ENCODE measurements around the gene DNAJC16.

Gene DNAJC16

GRCh38 chr1:15543251-15543588, 16.6 kb downstream of the DNAJC16 start:
- no peak for TF ChIP-seq CTCF (IDR thresholded peaks at IDR 0.05; ENCODE audit: low read depth, low read length, missing control alignments)
- DNase-seq (ENCODE audit: extremely low read depth, low read depth): no peak

DNA sequence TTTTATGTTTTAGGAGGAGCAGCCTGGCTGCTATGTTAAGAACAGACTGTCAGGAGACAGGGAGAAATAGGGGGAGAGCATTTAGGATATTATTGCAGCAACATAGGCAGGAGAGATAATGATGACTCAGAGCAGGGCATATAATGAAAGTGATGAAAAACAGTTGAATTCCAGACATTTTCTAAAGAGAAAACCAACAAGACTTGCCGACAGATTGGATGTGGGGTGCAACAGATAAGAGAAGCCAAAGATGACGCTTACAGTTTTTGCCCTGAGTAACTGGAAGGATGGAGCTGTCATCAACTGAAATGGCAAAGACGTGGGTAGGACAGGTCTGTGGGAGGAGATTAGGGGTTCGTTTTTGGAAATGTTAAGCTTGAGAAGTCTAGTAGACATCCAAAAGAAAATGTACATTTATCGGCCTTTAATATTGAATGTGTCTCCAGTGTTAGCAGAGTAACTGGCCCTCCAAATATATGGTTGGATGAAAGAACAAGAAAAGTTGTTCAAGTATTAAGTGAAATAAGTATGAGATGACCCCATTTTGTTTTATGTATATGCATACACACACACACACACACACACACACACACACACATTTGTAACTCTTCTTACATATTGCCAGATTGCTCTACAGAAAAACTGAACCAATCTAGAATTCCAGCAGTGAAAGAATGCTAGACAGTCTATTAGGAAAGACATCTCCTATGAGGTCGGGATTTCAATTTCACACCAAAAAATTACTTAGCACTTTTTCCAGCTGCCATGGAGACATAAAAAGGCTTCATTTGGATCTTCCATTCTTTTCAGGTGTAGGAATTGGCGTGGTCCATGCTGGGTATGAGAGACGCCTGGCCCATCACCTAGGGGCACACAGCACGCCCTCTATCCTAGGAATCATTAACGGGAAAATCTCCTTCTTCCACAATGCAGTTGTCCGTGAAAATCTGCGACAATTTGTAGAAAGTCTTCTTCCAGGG, 17.2 kb downstream of the DNAJC16 start:
- no peak for DNase-seq (ENCODE audit: extremely low read depth, low read depth)
- TF ChIP-seq CTCF (IDR thresholded peaks at IDR 0.05; ENCODE audit: low read depth, low read length, missing control alignments): no peak
- no peak overlapping the region for H3K4me3 ChIP-seq (replicated peaks; ENCODE audit: low read depth, low read length)

More at GRCh38 chr1:15543251-15543588, 16.6 kb downstream of the DNAJC16 start:
- no peak overlapping the region for H3K4me3 ChIP-seq (replicated peaks; ENCODE audit: low read depth, low read length)

- DNase-seq (ENCODE audit: extremely low read depth, low read depth): no peak
- H3K4me3 ChIP-seq (replicated peaks; ENCODE audit: low read depth, low read length): no peak overlapping the region
- TF ChIP-seq CTCF (IDR thresholded peaks at IDR 0.05; ENCODE audit: low read depth, low read length, missing control alignments): no peak
Measured at GRCh38 chr1:15546641-15547040, 20.0 kb downstream of the DNAJC16 start.

DNA sequence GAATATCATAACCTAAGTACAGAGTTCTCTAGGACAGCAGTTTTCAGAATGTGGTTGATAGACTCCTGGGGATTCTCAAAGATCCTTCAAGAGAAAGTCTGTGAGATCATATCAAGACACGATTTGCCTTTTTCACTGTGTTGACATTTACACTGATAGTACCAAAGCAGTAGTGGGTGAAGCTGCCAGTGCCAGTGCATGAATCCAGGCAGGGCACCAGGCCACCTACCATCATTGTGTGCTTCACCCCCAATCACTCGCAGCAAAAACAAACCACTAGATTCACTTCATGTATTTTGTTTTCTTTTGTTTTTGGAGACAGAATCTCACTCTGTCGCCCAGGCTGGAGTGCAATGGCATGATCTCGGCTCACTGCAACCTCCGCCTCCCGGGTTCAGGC, 23.9 kb downstream of the DNAJC16 start:
- no peak for TF ChIP-seq CTCF (IDR thresholded peaks at IDR 0.05; ENCODE audit: low read depth, low read length, missing control alignments)
- no peak overlapping the region for H3K4me3 ChIP-seq (replicated peaks; ENCODE audit: low read depth, low read length)
- no peak for DNase-seq (ENCODE audit: extremely low read depth, low read depth)

DNA sequence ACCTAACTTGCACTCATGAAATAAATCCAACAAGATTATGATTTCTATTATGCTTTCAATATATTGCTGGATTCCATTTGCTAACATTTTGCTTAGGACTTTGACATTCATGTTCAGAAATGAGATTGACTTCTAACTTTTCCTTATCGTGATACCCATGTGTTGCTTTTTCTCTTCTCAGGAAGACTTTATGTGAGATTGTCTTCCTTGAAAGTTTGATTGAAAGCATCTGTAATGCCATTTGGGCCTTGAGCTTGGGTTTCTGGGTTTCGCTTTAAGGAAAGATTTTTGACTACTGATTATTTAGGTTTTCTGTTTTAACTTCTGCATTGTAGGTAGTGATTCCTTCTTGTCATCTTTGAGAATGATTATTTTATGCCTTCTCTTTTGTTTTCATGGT, 30.4 kb downstream of the DNAJC16 start:
- H3K4me3 ChIP-seq (replicated peaks; ENCODE audit: low read depth, low read length): no peak overlapping the region
- DNase-seq (ENCODE audit: extremely low read depth, low read depth): no peak
- no peak for TF ChIP-seq CTCF (IDR thresholded peaks at IDR 0.05; ENCODE audit: low read depth, low read length, missing control alignments)

- no peak overlapping the region for H3K4me3 ChIP-seq (replicated peaks; ENCODE audit: low read depth, low read length)
- DNase-seq (ENCODE audit: extremely low read depth, low read depth): no peak
- no peak for TF ChIP-seq CTCF (IDR thresholded peaks at IDR 0.05; ENCODE audit: low read depth, low read length, missing control alignments)
Measured at GRCh38 chr1:15557594-15557993, 30.9 kb downstream of the DNAJC16 start.

Measured in HFF-Myc (cell line).